Coronary artery (tissue), 2 donors: ENCODE results near the gene PIKFYVE.
A peak's percentile ranks its signal among the peaks of the same experiment; 100 is the strongest.

ENCODE experiments used
- DNase-seq: peaks from one replicate; pipeline ENCODE4 v3.0.0-alpha.2; 2017; ENCODE audit warnings: low spot score
- H3K27ac ChIP-seq, 2 donors: fragments of 200-600 bp; sonication (generic); one replicate each; pipeline ENCODE4 v1.5.1; 2016 to 2019
- H3K4me3 ChIP-seq: fragments of 200-600 bp; sonication (generic); 2 replicates; pipeline ENCODE4 v1.5.1; 2016; ENCODE audit warnings: mild to moderate bottlenecking, moderate library complexity
- TF ChIP-seq, protein P1 (sequence below): fragments of 200-600 bp; sonication (generic); IDR thresholded peaks from one replicate; pipeline ENCODE4 v1.5.1; 2019; ENCODE audit warnings: antibody characterized with exemption

The PIKFYVE gene

DNA sequence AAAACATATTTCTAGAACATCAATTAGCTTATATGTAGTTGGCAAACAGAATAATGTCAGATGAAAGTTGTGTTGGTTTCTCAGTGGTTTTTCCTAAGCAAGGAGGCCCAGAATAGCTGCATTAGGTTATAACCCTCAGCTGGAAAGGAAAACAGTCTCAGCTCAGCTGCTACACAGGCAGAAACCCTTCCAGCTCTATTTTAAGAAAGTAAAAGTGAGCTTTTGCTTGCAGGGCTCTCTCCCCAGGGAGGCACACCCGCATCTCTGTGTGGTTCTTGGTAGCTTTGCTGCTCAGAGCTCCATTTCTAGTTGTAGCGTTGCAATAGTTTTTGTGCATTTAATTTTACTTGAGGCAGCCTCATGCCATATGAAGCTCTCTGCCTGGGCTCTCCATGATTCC lies 54.6 kb downstream of the PIKFYVE start:
- Histone ChIP-seq H3K4me3 (no peak overlapping the region), H3K27ac (peak overlapping the region; percentile 62 to 82)
- peak; percentile 75 for DNase-seq
- TF ChIP-seq, protein P1, sequence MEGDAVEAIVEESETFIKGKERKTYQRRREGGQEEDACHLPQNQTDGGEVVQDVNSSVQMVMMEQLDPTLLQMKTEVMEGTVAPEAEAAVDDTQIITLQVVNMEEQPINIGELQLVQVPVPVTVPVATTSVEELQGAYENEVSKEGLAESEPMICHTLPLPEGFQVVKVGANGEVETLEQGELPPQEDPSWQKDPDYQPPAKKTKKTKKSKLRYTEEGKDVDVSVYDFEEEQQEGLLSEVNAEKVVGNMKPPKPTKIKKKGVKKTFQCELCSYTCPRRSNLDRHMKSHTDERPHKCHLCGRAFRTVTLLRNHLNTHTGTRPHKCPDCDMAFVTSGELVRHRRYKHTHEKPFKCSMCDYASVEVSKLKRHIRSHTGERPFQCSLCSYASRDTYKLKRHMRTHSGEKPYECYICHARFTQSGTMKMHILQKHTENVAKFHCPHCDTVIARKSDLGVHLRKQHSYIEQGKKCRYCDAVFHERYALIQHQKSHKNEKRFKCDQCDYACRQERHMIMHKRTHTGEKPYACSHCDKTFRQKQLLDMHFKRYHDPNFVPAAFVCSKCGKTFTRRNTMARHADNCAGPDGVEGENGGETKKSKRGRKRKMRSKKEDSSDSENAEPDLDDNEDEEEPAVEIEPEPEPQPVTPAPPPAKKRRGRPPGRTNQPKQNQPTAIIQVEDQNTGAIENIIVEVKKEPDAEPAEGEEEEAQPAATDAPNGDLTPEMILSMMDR = no peak

DNA sequence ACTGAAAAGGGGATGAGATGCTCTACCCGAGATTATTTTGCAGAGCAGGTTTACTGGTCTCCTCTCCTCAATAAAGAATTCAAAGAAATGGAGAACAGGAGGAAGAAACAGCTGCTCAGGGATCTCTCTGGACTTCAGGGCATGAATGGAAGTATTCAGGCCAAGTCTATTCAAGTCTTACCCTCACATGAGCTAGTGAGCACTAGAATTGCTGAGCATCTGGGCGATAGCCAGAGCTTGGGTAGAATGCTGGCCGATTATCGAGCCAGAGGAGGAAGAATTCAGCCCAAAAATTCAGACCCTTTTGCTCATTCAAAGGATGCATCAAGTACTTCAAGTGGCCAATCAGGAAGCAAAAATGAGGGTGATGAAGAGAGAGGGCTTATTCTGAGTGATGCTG lies 60.0 kb downstream of the PIKFYVE start:
- Histone ChIP-seq H3K4me3 (no peak overlapping the region), H3K27ac (peak overlapping the region in 1 of 2 donors; percentile 59)
- TF ChIP-seq, protein P1 = no peak
- DNase-seq = no peak

DNA sequence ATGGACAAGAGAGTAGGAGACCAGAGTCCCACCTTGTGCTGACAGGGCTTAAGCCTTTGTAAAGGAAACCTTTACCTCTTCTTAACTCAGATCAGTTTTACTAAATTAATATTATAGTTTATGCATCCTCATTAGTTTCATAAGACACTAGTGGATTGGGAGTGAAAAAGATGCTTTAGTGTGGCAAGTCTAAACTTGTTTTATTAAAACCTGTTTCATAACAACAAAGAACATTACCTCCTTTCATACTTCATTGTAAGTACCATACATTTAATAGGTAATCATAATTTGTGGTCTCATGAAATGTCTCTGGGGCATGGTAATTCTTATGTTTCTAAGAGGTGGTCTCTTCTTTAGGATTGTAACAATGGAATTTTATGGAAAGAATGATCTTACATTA lies 63.4 kb downstream of the PIKFYVE start:
- no peak for DNase-seq
- TF ChIP-seq, protein P1 = no peak
- Histone ChIP-seq H3K27ac (no peak overlapping the region), H3K4me3 (no peak overlapping the region)

DNA sequence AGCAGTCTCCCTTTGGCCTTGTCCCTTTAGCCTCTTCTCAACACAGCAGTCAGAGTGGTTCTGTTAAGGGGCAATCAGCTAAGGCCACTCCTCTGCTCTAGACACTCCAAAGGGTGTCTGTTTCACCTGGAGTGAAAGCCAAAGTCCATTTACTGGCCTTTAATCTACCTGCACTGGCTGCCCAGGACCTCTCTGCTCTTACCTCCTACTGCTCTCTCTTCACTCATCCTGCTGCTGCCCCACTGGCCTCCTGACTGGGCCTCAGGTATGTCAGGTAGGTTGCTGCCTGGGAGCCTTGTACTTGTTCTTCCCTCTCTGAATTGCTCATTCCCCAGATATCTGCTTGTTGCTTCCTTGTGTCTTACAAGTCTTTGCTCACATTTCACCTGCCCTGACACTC lies 68.2 kb downstream of the PIKFYVE start:
- H3K4me3 ChIP-seq = no peak overlapping the region
- no peak overlapping the region for H3K27ac ChIP-seq
- TF ChIP-seq, protein P1 = no peak
- no peak for DNase-seq

DNA sequence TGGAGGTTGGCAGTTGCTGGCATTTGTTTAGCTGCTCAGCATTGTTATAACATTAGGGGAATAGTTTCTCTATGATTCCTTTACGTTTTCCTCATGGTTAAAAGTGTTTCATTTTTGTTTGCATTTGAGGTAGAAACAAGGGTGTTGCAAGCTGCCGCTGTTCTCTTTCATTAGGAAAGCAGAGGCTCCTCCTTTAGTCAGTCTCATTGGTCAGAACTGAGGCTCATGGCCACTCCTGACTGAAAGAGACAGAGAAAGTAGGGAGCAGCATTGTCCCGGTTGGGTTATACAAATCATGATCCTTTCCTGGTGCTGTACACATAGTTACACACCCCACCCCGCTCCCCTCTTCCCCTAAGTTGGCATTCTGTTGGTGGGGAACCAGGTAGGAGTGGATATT lies 80.7 kb downstream of the PIKFYVE start:
- H3K4me3 ChIP-seq = no peak overlapping the region
- DNase-seq = no peak
- H3K27ac ChIP-seq = no peak overlapping the region
- TF ChIP-seq, protein P1 = no peak

DNA sequence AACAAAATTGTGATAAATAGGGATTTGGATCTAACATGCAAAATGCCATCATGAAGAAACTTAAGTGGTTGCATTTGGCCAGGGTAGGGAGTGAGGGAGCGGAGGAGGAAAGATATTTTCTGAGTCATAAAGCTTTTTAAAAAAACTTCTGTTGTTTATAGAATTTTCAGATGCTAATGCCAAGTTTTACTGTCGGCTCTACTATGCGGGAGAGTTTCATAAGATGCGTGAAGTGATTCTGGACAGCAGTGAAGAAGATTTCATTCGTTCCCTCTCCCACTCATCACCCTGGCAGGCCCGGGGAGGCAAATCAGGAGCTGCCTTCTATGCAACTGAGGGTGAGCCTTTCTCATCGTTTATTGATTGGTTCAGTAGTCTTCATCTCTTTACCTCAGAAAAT lies 84.6 kb downstream of the PIKFYVE start:
- no peak overlapping the region for H3K4me3 ChIP-seq
- H3K27ac ChIP-seq = no peak overlapping the region
- TF ChIP-seq, protein P1 = no peak
- DNase-seq = no peak

DNA sequence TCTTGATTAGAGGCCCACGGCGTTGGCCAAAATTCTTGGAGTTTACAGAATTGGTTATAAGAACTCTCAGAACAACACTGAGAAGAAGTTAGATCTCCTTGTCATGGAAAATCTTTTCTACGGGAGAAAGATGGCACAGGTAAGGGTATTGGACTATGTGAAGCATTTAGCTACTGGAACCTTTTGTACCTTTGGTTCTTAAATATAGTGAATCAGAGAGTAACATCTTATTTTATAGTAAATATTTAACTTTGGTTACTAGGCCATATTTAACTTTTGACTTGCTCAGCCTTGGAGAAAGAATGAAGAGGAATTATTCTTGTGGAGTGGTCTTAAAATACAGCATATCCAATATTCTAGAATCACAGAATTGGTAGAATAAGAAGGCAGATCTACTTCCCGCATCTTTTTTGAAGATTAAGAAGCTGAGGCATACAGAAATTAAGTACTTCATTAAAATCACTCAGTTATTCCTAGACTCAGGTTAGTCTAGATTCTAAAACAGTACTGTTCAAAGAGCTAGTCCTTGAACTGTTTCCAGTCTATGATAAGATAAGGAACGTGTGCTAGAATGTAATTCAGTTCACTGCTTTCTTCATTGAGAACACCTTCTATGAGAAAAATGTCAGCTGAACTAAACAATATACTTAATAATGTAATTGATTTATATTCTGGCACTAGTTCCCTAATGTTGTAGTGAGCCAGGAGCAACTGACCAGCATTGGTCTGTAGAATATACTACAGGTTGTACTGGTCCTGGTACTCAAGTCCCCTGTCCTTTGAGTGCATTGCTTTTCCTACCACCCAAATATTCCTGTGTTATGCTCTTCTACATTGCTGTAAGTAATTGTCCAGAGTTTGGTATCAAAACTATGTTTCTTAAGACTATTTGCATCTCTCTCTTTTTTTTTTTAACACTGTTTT lies 86.9 kb downstream of the PIKFYVE start:
- TF ChIP-seq, protein P1 = no peak
- no peak for DNase-seq
- H3K4me3 ChIP-seq = no peak overlapping the region
- H3K27ac ChIP-seq = no peak overlapping the region
